Uterus (tissue), 4 donors: ENCODE results near the gene BMP4. TPM values are rescaled to one million over a fixed set of nuclear protein-coding genes. Genes with fewer than 3 reads are reported as not detected.

ENCODE experiments used
- DNase-seq, 2 donors: peaks; one replicate each; pipeline ENCODE4 v3.0.0-alpha.2; 2019 to 2020
- H3K27ac ChIP-seq, 2 donors: fragments of 200-600 bp; sonication (generic); 1 replicate in 1 of 2; 2 replicates in 1 of 2; pipeline ENCODE4 v1.5.1; 2016 to 2018
- H3K27me3 ChIP-seq, 2 donors: fragments of 200-600 bp; sonication (generic); one replicate each; pipeline ENCODE4 v1.5.1; 2018 to 2019; ENCODE audit warnings: control low read depth in 1 of 2
- H3K36me3 ChIP-seq, 2 donors: fragments of 200-600 bp; sonication (generic); one replicate each; pipeline ENCODE4 v1.5.1; 2019; ENCODE audit warnings: control low read depth in 1 of 2
- H3K4me1 ChIP-seq, 2 donors: fragments of 200-600 bp; sonication (generic); one replicate each; pipeline ENCODE4 v1.5.1; 2018 to 2019; ENCODE audit warnings: control low read depth in 1 of 2
- H3K4me3 ChIP-seq, 2 donors: fragments of 200-600 bp; sonication (generic); 1 replicate in 1 of 2; 2 replicates in 1 of 2; pipeline ENCODE4 v1.5.1; 2018 to 2019; ENCODE audit warnings: mild to moderate bottlenecking in 1 of 2
- H3K9me3 ChIP-seq, 2 donors: fragments of 200-600 bp; sonication (generic); one replicate each; pipeline ENCODE4 v1.5.1; 2019; ENCODE audit warnings: control low read depth in 1 of 2
- CTCF ChIP-seq, 4 experiments: fragments of 200-600 bp in 2 of 4; fragments of 450-650 bp in 2 of 4; sonication (generic) in 2 of 4; IDR thresholded peaks; one replicate each; pipeline ENCODE4 v1.5.1; 2016 to 2019; ENCODE audit warnings: antibody characterized with exemption in 4 of 4, mild to moderate bottlenecking in 2 of 4, moderate library complexity in 1 of 4
- POLR2A ChIP-seq, 2 donors: fragments of 450-650 bp; IDR thresholded peaks; one replicate each; pipeline ENCODE4 v1.6.1; 2016; ENCODE audit warnings: antibody characterized with exemption in 2 of 2, mild to moderate bottlenecking in 1 of 2, moderate library complexity in 1 of 2
- intact Hi-C: fragments of 100-400 bp; cut with DNase I; formaldehyde crosslinking; loops from one replicate; pipeline ENCODE4 v1.15.1; 2023; ENCODE audit warnings: low total_unique reads
- total RNA-seq, 4 donors: library from RNA; depleted of rRNA in 3 of 4; stranded (reverse); fragments of >200 nt in 3 of 4; gene quantifications; one replicate each; pipeline versions ENCODE4 v1.1.0 to v1.2.4, GENCODE V29; 2014 to 2023
- donor health status: DM: yes; HTN: yes; CAD: no.

BMP4 gene
- total RNA-seq, 4 donors from 2014 or later = 12.0 to 127 (median 14.9) TPM

- TF ChIP-seq CTCF (IDR thresholded peaks at IDR 0.05) (no peak), POLR2A (IDR thresholded peaks at IDR 0.05) (no peak)
- no peaks in the 10 kb centered on the region for H3K9me3 ChIP-seq
- no peaks in the 10 kb centered on the region for H3K4me1 ChIP-seq
- intact Hi-C loops = no loop called here
- H3K27me3 ChIP-seq = no peaks in the 10 kb centered on the region
- no peak overlapping the region for H3K4me3 ChIP-seq
- no peak overlapping the region for H3K27ac ChIP-seq
- no peaks in the 10 kb centered on the region for H3K36me3 ChIP-seq
- DNase-seq = no peak
Measured at GRCh38 chr14:53934778-53935414, 21.7 kb downstream of the BMP4 start.

DNA sequence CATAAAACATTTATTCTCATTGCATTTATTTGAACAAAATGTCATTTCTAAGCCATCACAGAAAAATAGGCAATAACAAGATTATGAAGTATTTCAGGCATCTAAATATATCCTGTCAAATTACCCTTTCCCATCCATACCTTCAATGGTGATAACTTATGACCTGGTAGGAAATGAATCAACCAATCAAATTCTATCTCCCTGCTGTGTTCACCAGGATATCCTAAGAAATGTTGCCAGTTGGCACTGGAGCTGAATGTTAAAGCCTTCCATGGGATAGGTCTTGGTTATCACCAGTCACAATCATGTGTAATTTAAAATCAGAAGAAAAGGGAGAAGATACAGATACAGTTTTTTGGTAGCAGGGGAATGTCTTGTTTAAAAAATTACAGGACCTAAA, 23.7 kb downstream of the BMP4 start:
- TF ChIP-seq CTCF (IDR thresholded peaks at IDR 0.05) (no peak), POLR2A (IDR thresholded peaks at IDR 0.05) (no peak)
- no peak for DNase-seq
- intact Hi-C loops = no loop called here

GRCh38 chr14:53929871-53930715, 26.5 kb downstream of the BMP4 start:
- Histone ChIP-seq H3K27ac (no peak overlapping the region), H3K9me3 (no peaks in the 10 kb centered on the region), H3K27me3 (no peaks in the 10 kb centered on the region), H3K4me1 (no peaks in the 10 kb centered on the region), H3K36me3 (no peaks in the 10 kb centered on the region), H3K4me3 (no peak overlapping the region)
- intact Hi-C loops = loop anchor here (10.0 kb wide), 1 partner anchor 55 kb away; no protein-coding TSS in a partner anchor
- DNase-seq = no peak
- TF ChIP-seq CTCF (IDR thresholded peaks at IDR 0.05) = peak in 2 of 4 experiments; percentile 14 to 23
- no peak for TF ChIP-seq POLR2A (IDR thresholded peaks at IDR 0.05)

More for the DNA sequence above, 23.7 kb downstream of the BMP4 start:
- H3K4me3 ChIP-seq = no peak overlapping the region
- no peaks in the 10 kb centered on the region for H3K36me3 ChIP-seq
- no peaks in the 10 kb centered on the region for H3K4me1 ChIP-seq
- no peak overlapping the region for H3K27ac ChIP-seq
- H3K9me3 ChIP-seq = no peaks in the 10 kb centered on the region
- H3K27me3 ChIP-seq = no peaks in the 10 kb centered on the region

DNA sequence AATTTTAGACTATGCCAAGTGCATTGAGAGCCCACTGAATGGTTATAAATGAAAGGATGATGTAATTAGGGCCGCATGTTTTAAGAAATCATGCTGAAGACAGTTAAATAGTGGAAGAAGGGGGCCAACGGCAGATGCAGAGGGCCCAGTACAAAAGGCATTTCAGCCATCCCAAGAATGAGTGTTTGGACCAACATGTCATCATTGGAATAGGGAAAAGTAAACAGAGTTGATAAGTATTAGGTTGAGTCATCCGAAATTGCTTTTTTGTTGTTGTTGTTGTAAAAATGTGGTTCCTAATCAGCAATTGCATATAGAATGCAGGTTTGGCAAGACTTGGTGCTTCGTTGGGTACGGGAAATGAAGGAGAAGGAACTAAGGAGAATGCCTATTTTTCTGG, 29.5 kb downstream of the BMP4 start:
- DNase-seq = no peak
- Histone ChIP-seq H3K27ac (no peak overlapping the region), H3K9me3 (no peaks in the 10 kb centered on the region), H3K4me1 (no peaks in the 10 kb centered on the region), H3K36me3 (no peaks in the 10 kb centered on the region), H3K4me3 (no peak overlapping the region), H3K27me3 (no peaks in the 10 kb centered on the region)
- TF ChIP-seq CTCF (IDR thresholded peaks at IDR 0.05) (no peak), POLR2A (IDR thresholded peaks at IDR 0.05) (no peak)
- intact Hi-C loops = loop anchor here (10.0 kb wide), 1 partner anchor 58 kb away; no protein-coding TSS in a partner anchor

GRCh38 chr14:53925201-53925766, 31.3 kb downstream of the BMP4 start:
- no peaks in the 10 kb centered on the region for H3K4me1 ChIP-seq

More at GRCh38 chr14:53925201-53925766, 31.3 kb downstream of the BMP4 start:
- no peak for TF ChIP-seq CTCF (IDR thresholded peaks at IDR 0.05)
- TF ChIP-seq POLR2A (IDR thresholded peaks at IDR 0.05) = no peak
- Histone ChIP-seq H3K36me3 (no peaks in the 10 kb centered on the region), H3K9me3 (no peaks in the 10 kb centered on the region), H3K4me3 (no peak overlapping the region), H3K27me3 (no peaks in the 10 kb centered on the region), H3K27ac (no peak overlapping the region)
- no peak for DNase-seq
- intact Hi-C loops = loop anchor here (10.0 kb wide), 1 partner anchor 60 kb away; no protein-coding TSS in a partner anchor
